Lung (tissue), 12 donors: ENCODE measurements around the gene SWI5. TPM values are rescaled to one million over a fixed set of nuclear protein-coding genes. Genes with fewer than 3 reads are reported as not detected.

Experiments
- ATAC-seq: fragments of 200-7000 bp; cut with Tn5 transposase; one replicate; pipeline ENCODE4 v1.9.1; 2020; ENCODE audit warnings: moderate number of reproducible peaks; ENCODE audit not compliant: insufficient read depth, low FRiP score
- DNase-seq, 3 donors: peaks; one replicate each; pipeline ENCODE4 v3.0.0-alpha.2; 2013 to 2017
- H3K27ac ChIP-seq, 2 donors: one replicate each; pipeline ENCODE4 v1.5.1; 2013; ENCODE audit warnings: mild to moderate bottlenecking in 2 of 2, moderate library complexity in 2 of 2, control low read depth in 1 of 2, inconsistent platforms in 1 of 2, low read depth in 1 of 2, low read length in 1 of 2
- H3K27me3 ChIP-seq, 3 donors: one replicate each; pipeline ENCODE4 v1.5.1; 2013; ENCODE audit warnings: low read length in 2 of 3; ENCODE audit not compliant: control insufficient read depth in 3 of 3, insufficient read depth in 3 of 3
- H3K36me3 ChIP-seq, 4 donors: one replicate each; pipeline ENCODE4 v1.5.1; 2013; ENCODE audit warnings: low read length in 4 of 4, mild to moderate bottlenecking in 1 of 4, moderate library complexity in 1 of 4; ENCODE audit not compliant: control insufficient read depth in 4 of 4, insufficient read depth in 4 of 4
- H3K4me1 ChIP-seq, 5 donors: one replicate each; pipeline ENCODE4 v1.5.1; 2013; ENCODE audit warnings: low read length in 5 of 5, mild to moderate bottlenecking in 2 of 5, moderate library complexity in 1 of 5; ENCODE audit not compliant: control insufficient read depth in 5 of 5, insufficient read depth in 5 of 5
- H3K4me3 ChIP-seq: one replicate; pipeline ENCODE4 v1.5.1; 2013; ENCODE audit warnings: mild to moderate bottlenecking, control low read depth, moderate library complexity
- H3K9ac ChIP-seq, 2 donors: one replicate each; pipeline ENCODE4 v1.5.1; 2013; ENCODE audit warnings: low read length in 2 of 2, control low read depth in 1 of 2; ENCODE audit not compliant: insufficient read depth in 1 of 2
- H3K9me3 ChIP-seq, 4 donors: one replicate each; pipeline ENCODE4 v1.5.1; 2013; ENCODE audit warnings: low read length in 3 of 4, mild to moderate bottlenecking in 1 of 4, moderate library complexity in 1 of 4; ENCODE audit not compliant: control insufficient read depth in 4 of 4, insufficient read depth in 3 of 4
- WGBS, 2 donors: extraction: QIAGEN DNeasy Blood & Tissue Kit; methylation state at CpG; one replicate each; pipeline ENCODE4 v1.1.7; 2013; 5-methylcytosine and 5-hydroxymethylcytosine counted together
- polyA plus RNA-seq, 2 donors: library from polyadenylated mRNA; stranded (reverse); fragments of 200-250 nt; gene quantifications; one replicate each; pipeline ENCODE4 v1.2.1, GENCODE V29; 2013
- total RNA-seq, 2 donors: library from RNA; depleted of rRNA in 1 of 2; stranded (reverse); fragments of >200 nt in 1 of 2; gene quantifications; one replicate each; pipeline ENCODE4 v1.2.1, GENCODE V29; 2014 to 2021
- TF ChIP-seq, protein P1 (sequence below): IDR thresholded peaks from 2 replicates; pipeline ENCODE4 v1.5.1; 2012; ENCODE audit warnings: mild to moderate bottlenecking; ENCODE audit errors: control extremely low read depth, extremely low read depth
- donor health status: control.
- donor health status: control.
- donor health status: Bipolar disorder and iron deficiency.
- donor health status: healthy.
- donor health status: DM: yes; HTN: yes; CAD: no.

Gene SWI5
- total and polyA plus RNA-seq, 4 donors = 19.6 to 28.4 (median 23.2) TPM

DNA sequence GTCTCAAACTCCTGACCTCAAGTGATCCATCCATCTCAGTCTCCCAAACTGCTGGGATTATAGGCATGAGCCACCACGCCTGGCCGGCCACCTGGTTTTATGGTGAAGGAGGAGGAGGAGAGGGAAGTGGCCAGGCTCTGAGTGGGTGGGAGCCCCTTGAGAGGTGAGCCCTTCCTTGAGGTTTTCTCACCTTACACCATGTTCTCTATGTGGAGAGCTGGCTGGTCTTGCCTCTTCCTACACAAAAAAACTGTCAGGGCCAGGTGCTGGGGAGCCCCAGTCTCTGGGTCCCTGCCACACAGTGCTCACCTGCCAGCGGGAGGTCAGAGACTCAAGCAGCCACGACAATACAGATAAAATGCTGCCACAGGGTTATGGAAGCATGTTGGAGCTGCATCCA is 18.1 kb downstream of the SWI5 start:
- H3K4me3 ChIP-seq = no peak overlapping the region
- H3K36me3 ChIP-seq = no peaks in the 10 kb centered on the region
- TF ChIP-seq, protein P1, sequence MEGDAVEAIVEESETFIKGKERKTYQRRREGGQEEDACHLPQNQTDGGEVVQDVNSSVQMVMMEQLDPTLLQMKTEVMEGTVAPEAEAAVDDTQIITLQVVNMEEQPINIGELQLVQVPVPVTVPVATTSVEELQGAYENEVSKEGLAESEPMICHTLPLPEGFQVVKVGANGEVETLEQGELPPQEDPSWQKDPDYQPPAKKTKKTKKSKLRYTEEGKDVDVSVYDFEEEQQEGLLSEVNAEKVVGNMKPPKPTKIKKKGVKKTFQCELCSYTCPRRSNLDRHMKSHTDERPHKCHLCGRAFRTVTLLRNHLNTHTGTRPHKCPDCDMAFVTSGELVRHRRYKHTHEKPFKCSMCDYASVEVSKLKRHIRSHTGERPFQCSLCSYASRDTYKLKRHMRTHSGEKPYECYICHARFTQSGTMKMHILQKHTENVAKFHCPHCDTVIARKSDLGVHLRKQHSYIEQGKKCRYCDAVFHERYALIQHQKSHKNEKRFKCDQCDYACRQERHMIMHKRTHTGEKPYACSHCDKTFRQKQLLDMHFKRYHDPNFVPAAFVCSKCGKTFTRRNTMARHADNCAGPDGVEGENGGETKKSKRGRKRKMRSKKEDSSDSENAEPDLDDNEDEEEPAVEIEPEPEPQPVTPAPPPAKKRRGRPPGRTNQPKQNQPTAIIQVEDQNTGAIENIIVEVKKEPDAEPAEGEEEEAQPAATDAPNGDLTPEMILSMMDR = no peak
- ATAC-seq = no peak
- no peak for DNase-seq
- no peak overlapping the region for H3K27ac ChIP-seq
- 88 to 89% methylated on average over 4 of the region's 4 CpGs for WGBS, 2 donors
- no peaks in the 10 kb centered on the region for H3K9me3 ChIP-seq
- H3K27me3 ChIP-seq = no peaks in the 10 kb centered on the region
- H3K4me1 ChIP-seq = peaks cover 0 to 5% (median 0%) of the 10 kb centered on the region in 5 donors
- no peak overlapping the region for H3K9ac ChIP-seq

DNA sequence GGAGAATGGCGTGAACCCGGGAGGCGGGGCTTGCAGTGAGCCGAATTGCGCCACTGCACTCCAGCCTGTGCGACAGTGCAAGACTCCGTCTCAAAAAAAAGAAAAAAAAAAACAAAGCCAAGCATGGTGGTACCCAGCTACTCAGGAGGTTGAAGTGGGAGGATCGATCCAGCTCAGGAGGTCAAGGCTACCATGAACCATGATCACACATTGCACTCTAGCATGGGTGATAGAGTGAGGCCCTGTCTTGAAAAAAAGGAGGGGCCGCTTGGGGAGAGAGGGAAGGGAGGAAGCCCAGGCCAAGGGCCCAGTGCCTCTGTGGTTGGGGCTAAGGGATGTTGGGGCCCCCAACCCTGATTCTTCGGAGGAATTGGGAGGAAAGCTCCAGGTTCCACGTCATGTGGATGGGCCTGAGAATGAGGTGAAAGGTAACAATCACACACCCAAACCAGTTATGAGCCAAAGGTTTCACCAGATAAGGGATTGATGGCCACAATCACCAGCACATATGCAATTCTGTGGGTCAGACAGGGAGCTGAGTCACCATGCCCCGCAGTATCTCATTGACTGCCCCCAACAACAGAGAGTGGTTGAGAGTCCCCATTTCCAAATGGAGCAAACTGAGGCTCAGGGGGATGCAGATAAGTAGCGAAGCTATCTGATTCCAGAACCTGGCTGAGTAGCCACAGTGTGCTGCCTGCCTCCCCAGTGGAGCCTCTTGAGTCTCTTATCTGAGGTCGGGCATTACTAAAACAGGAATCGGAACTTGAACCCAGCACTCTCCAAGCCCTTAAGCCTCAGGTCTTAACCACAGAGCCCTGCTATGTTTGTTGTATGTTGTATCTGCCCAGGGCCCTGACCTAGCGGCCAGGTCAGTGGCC is 20.5 kb downstream of the SWI5 start:
- H3K36me3 ChIP-seq = no peaks in the 10 kb centered on the region
- WGBS, 2 donors = 85 to 88% methylated on average over 14 to 16 of the region's 16 CpGs
- TF ChIP-seq, protein P1 = no peak
- DNase-seq (no peak), ATAC-seq (no peak)
- H3K27me3 ChIP-seq = no peaks in the 10 kb centered on the region
- no peak overlapping the region for H3K9ac ChIP-seq
- peaks cover 0 to 5% (median 0%) of the 10 kb centered on the region in 5 donors for H3K4me1 ChIP-seq
- no peak overlapping the region for H3K27ac ChIP-seq
- no peak overlapping the region for H3K4me3 ChIP-seq
- H3K9me3 ChIP-seq = no peaks in the 10 kb centered on the region

DNA sequence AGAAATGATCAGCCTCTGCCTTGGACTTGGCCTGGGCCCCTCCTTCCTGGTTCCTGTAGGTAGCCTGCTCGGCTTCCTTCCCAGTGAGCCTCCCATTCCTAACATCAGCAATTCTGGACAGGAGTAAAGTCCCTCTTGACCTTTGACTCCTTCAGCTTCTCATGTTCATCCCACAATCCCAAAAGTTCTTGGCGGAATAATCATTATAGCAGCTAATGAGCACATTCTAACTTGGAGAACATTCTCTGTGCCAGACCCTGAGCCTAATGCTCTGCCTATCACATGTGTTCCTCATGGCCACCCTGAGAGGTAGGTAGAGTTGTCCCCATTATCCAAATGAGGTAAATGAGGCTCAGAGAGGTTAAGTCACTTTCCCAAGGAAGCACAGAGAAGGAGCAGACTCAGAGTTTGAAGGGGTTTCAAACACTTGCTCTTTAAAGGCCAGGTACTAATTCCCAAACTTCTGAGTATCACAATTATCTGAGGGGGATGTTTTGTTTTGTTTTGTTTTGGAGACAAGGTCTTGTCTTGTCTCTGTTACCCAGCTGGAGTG is 21.2 kb downstream of the SWI5 start:
- Histone ChIP-seq H3K4me3 (no peak overlapping the region), H3K27ac (no peak overlapping the region), H3K9ac (no peak overlapping the region), H3K36me3 (no peaks in the 10 kb centered on the region), H3K27me3 (no peaks in the 10 kb centered on the region), H3K4me1 (peaks cover 0 to 5% (median 0%) of the 10 kb centered on the region in 5 donors), H3K9me3 (no peaks in the 10 kb centered on the region)
- no peak for ATAC-seq
- WGBS, 2 donors = 90 to 96% methylated on average over 2 of the region's 2 CpGs
- DNase-seq = no peak
- TF ChIP-seq, protein P1 = no peak
